ENCODE measurements around the gene CORO1C.

GRCh38 chr12:108614639-108615038 lies 116.7 kb downstream of the CORO1C start:
- TF ChIP-seq POLR2A (IDR thresholded peaks at IDR 0.05) = no peak
- TF ChIP-seq, protein P1, sequence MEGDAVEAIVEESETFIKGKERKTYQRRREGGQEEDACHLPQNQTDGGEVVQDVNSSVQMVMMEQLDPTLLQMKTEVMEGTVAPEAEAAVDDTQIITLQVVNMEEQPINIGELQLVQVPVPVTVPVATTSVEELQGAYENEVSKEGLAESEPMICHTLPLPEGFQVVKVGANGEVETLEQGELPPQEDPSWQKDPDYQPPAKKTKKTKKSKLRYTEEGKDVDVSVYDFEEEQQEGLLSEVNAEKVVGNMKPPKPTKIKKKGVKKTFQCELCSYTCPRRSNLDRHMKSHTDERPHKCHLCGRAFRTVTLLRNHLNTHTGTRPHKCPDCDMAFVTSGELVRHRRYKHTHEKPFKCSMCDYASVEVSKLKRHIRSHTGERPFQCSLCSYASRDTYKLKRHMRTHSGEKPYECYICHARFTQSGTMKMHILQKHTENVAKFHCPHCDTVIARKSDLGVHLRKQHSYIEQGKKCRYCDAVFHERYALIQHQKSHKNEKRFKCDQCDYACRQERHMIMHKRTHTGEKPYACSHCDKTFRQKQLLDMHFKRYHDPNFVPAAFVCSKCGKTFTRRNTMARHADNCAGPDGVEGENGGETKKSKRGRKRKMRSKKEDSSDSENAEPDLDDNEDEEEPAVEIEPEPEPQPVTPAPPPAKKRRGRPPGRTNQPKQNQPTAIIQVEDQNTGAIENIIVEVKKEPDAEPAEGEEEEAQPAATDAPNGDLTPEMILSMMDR (IDR thresholded peaks at IDR 0.05) = no peak
